GM21360 (cell line): Measurements from ENCODE around the gene FNIP1.
"Not testable (repeated sequence)": the region's sequence is repeated elsewhere in the genome, so short reads cannot be mapped to it uniquely, and the experiment has no call there.

ENCODE experiments used
- ATAC-seq: cut with Tn5 transposase; IDR thresholded peaks from one replicate; pipeline ENCODE4 v1.9.1; 2021; ENCODE audit warnings: mild to moderate bottlenecking, moderate library complexity; ENCODE audit not compliant: unreplicated experiment

FNIP1 gene

GRCh38 chr5:131787736-131788135, 9.1 kb downstream of the FNIP1 start:
- no peak for ATAC-seq

GRCh38 chr5:131786900-131787692, 9.7 kb downstream of the FNIP1 start:
- no peak for ATAC-seq

GRCh38 chr5:131786036-131786435, 10.8 kb downstream of the FNIP1 start:
- ATAC-seq = no peak

- no peak for ATAC-seq
These were observed 12.9 kb downstream of the FNIP1 start for GRCh38 chr5:131783874-131784273.

- ATAC-seq = no peak
These were observed 13.5 kb downstream of the FNIP1 start for GRCh38 chr5:131783357-131783756.

GRCh38 chr5:131782717-131783116, 14.1 kb downstream of the FNIP1 start:
- ATAC-seq = no peak

GRCh38 chr5:131778141-131778540, 18.7 kb downstream of the FNIP1 start:
- ATAC-seq = not testable (repeated sequence)

GRCh38 chr5:131776450-131776849, 20.4 kb downstream of the FNIP1 start:
- ATAC-seq = no peak

GRCh38 chr5:131774652-131775367, 22.0 kb downstream of the FNIP1 start:
- no peak for ATAC-seq

GRCh38 chr5:131773805-131774204, 23.0 kb downstream of the FNIP1 start:
- no peak for ATAC-seq

- ATAC-seq = no peak
These were observed 25.1 kb downstream of the FNIP1 start for GRCh38 chr5:131771692-131772091.

GRCh38 chr5:131769961-131770360, 26.9 kb downstream of the FNIP1 start:
- no peak for ATAC-seq

- no peak for ATAC-seq
These were observed 27.5 kb downstream of the FNIP1 start for GRCh38 chr5:131769336-131769735.

- no peak for ATAC-seq
These were observed 28.9 kb downstream of the FNIP1 start for GRCh38 chr5:131767891-131768290.

GRCh38 chr5:131766689-131767088, 30.1 kb downstream of the FNIP1 start:
- no peak for ATAC-seq

- ATAC-seq = no peak
These were observed 31.6 kb downstream of the FNIP1 start for GRCh38 chr5:131765261-131765660.

GRCh38 chr5:131763968-131764367, 32.8 kb downstream of the FNIP1 start:
- ATAC-seq = no peak

GRCh38 chr5:131760793-131761192, 36.0 kb downstream of the FNIP1 start:
- ATAC-seq = no peak

- ATAC-seq = no peak
These were observed 37.1 kb downstream of the FNIP1 start for GRCh38 chr5:131759704-131760103.

GRCh38 chr5:131758520-131758900, 38.3 kb downstream of the FNIP1 start:
- ATAC-seq = peak; percentile 36

- peak; percentile 51 for ATAC-seq
These were observed 38.8 kb downstream of the FNIP1 start for GRCh38 chr5:131757830-131758519.

GRCh38 chr5:131756942-131757341, 39.9 kb downstream of the FNIP1 start:
- no peak for ATAC-seq
